Duodenal mucosa (tissue), 2 donors: Measurements from ENCODE around the gene ADGRG1.

Source experiments
- H3K27ac ChIP-seq: one replicate; pipeline ENCODE4 v1.7.0; 2013; ENCODE audit warnings: low read depth, low read length
- H3K27me3 ChIP-seq, 2 donors: one replicate each; pipeline ENCODE4 v1.7.0; 2013; ENCODE audit warnings: low read length in 2 of 2, control low read depth in 1 of 2; ENCODE audit not compliant: insufficient read depth in 2 of 2, control insufficient read depth in 1 of 2
- H3K36me3 ChIP-seq, 2 donors: one replicate each; pipeline ENCODE4 v1.7.0; 2013; ENCODE audit warnings: low read length in 2 of 2, control low read depth in 1 of 2; ENCODE audit not compliant: insufficient read depth in 2 of 2, control insufficient read depth in 1 of 2
- H3K4me1 ChIP-seq, 2 donors: one replicate each; pipeline ENCODE4 v1.7.0; 2013; ENCODE audit warnings: low read length in 2 of 2, control low read depth in 1 of 2; ENCODE audit not compliant: insufficient read depth in 2 of 2, control insufficient read depth in 1 of 2
- H3K4me3 ChIP-seq, 2 donors: one replicate each; pipeline ENCODE4 v1.7.0; 2013; ENCODE audit warnings: low read length in 2 of 2, low read depth in 1 of 2
- H3K9ac ChIP-seq, 2 donors: one replicate each; pipeline ENCODE4 v1.7.0; 2013; ENCODE audit warnings: low read length in 2 of 2, low read depth in 1 of 2
- H3K9me3 ChIP-seq, 2 donors: one replicate each; pipeline ENCODE4 v1.7.0; 2013; ENCODE audit warnings: low read length in 2 of 2, control low read depth in 1 of 2; ENCODE audit not compliant: control insufficient read depth in 1 of 2

Gene ADGRG1

DNA sequence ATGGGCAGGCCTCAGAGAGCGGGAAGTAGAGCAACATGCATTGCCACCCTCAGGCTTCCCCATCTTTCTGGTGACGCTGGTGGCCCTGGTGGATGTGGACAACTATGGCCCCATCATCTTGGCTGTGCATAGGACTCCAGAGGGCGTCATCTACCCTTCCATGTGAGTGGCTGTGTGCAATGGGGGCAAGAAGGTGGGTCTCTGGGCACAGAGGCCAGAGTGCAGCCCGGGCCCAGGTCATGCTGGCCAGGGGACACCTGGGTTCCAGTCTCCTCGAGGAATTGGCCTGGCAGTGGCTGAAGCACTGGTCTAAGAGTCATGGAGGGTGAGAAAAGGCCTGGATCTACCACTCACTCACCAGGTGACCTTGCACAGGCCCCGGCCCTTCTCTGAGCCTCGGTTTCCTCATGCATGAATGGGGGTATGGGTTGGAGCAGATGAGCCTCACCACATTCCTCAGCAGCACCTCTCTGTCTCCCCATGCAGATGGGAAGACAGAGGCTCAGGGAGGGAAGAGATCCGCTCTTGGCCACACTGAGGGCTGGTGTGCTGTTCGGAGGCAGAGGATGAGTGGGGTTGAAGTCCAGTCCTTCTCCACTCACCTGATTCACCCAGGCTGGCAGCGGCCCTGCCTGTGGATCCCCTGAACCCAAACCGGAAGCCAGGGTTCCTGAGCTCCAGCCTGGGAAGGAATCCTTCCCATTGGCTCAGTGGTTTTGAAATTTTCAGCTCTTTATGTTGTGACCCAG lies 32.5 kb downstream of the ADGRG1 start:
- H3K4me1 ChIP-seq, result no peaks in the 10 kb centered on the region
- H3K9me3 ChIP-seq, result no peaks in the 10 kb centered on the region
- peaks cover 12 to 69% of the 10 kb centered on the region in 2 donors for H3K36me3 ChIP-seq
- H3K9ac ChIP-seq, result no peak overlapping the region
- no peak overlapping the region for H3K27ac ChIP-seq
- H3K4me3 ChIP-seq, result no peak overlapping the region
- H3K27me3 ChIP-seq, result no peaks in the 10 kb centered on the region

DNA sequence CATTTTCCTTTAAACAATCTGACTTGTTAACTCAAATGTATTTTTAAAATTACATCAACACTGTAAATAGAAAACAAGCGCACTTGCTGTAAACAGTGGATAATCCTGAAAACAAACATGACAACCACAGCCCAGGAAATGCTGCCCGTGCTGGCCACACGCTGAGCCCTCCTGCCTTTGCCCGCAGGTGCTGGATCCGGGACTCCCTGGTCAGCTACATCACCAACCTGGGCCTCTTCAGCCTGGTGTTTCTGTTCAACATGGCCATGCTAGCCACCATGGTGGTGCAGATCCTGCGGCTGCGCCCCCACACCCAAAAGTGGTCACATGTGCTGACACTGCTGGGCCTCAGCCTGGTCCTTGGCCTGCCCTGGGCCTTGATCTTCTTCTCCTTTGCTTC lies 33.1 kb downstream of the ADGRG1 start:
- Histone ChIP-seq H3K9ac (no peak overlapping the region), H3K27me3 (no peaks in the 10 kb centered on the region), H3K4me3 (no peak overlapping the region), H3K4me1 (no peaks in the 10 kb centered on the region), H3K36me3 (peaks cover 12 to 63% of the 10 kb centered on the region in 2 donors), H3K9me3 (no peaks in the 10 kb centered on the region), H3K27ac (no peak overlapping the region)

- peaks cover 12 to 63% of the 10 kb centered on the region in 2 donors for H3K36me3 ChIP-seq
- H3K27ac ChIP-seq, result no peak overlapping the region
Measured at GRCh38 chr16:57661936-57662906, 33.8 kb downstream of the ADGRG1 start.

GRCh38 chr16:57663436-57663835 lies 35.0 kb downstream of the ADGRG1 start:
- H3K27me3 ChIP-seq, result no peaks in the 10 kb centered on the region
- no peak overlapping the region for H3K9ac ChIP-seq
- H3K9me3 ChIP-seq, result no peaks in the 10 kb centered on the region
- H3K4me1 ChIP-seq, result no peaks in the 10 kb centered on the region
- no peak overlapping the region for H3K4me3 ChIP-seq
- peaks cover 7 to 54% of the 10 kb centered on the region in 2 donors for H3K36me3 ChIP-seq
- no peak overlapping the region for H3K27ac ChIP-seq

More at GRCh38 chr16:57661936-57662906, 33.8 kb downstream of the ADGRG1 start:
- Histone ChIP-seq H3K9me3 (no peaks in the 10 kb centered on the region), H3K27me3 (no peaks in the 10 kb centered on the region), H3K4me1 (no peaks in the 10 kb centered on the region), H3K4me3 (no peak overlapping the region), H3K9ac (no peak overlapping the region)

DNA sequence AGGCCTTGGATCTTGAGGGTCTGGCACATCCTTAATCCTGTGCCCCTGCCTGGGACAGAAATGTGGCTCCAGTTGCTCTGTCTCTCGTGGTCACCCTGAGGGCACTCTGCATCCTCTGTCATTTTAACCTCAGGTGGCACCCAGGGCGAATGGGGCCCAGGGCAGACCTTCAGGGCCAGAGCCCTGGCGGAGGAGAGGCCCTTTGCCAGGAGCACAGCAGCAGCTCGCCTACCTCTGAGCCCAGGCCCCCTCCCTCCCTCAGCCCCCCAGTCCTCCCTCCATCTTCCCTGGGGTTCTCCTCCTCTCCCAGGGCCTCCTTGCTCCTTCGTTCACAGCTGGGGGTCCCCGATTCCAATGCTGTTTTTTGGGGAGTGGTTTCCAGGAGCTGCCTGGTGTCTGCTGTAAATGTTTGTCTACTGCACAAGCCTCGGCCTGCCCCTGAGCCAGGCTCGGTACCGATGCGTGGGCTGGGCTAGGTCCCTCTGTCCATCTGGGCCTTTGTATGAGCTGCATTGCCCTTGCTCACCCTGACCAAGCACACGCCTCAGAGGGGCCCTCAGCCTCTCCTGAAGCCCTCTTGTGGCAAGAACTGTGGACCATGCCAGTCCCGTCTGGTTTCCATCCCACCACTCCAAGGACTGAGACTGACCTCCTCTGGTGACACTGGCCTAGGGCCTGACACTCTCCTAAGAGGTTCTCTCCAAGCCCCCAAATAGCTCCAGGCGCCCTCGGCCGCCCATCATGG lies 35.7 kb downstream of the ADGRG1 start:
- H3K27me3 ChIP-seq, result no peaks in the 10 kb centered on the region
- no peak overlapping the region for H3K9ac ChIP-seq
- no peak overlapping the region for H3K4me3 ChIP-seq
- no peaks in the 10 kb centered on the region for H3K9me3 ChIP-seq
- H3K4me1 ChIP-seq, result no peaks in the 10 kb centered on the region
- H3K36me3 ChIP-seq, result peaks cover 4 to 48% of the 10 kb centered on the region in 2 donors
- H3K27ac ChIP-seq, result no peak overlapping the region

GRCh38 chr16:57664662-57665025 lies 36.2 kb downstream of the ADGRG1 start:
- Histone ChIP-seq H3K4me1 (no peaks in the 10 kb centered on the region), H3K36me3 (peaks cover 4 to 42% of the 10 kb centered on the region in 2 donors)

DNA sequence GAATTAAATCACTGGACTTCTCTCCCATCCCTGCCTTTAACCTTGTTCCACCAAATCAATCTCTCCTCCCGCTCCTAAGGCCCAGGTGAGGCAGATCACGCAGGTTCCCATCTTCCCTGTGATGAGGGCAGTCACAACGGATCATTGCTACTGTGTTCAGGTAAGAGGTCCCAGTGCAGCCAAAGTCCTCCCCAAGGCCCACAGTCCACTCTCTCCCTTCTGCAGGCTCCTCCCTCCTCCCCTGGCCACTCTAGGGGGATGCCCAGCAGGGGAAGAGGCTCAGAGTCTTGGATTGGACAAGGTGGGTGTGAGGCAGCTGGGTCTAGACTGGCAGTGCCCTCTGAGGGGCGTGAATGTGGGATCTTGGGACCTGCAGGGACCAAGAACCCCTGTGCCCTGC lies 37.1 kb downstream of the ADGRG1 start:
- Histone ChIP-seq H3K9ac (no peak overlapping the region), H3K27me3 (no peaks in the 10 kb centered on the region), H3K9me3 (no peaks in the 10 kb centered on the region), H3K36me3 (peaks cover 4 to 35% of the 10 kb centered on the region in 2 donors), H3K4me3 (no peak overlapping the region), H3K4me1 (no peaks in the 10 kb centered on the region), H3K27ac (no peak overlapping the region)

More at GRCh38 chr16:57664662-57665025, 36.2 kb downstream of the ADGRG1 start:
- H3K27ac ChIP-seq, result no peak overlapping the region
- no peaks in the 10 kb centered on the region for H3K27me3 ChIP-seq
- H3K9me3 ChIP-seq, result no peaks in the 10 kb centered on the region
- H3K9ac ChIP-seq, result no peak overlapping the region
- no peak overlapping the region for H3K4me3 ChIP-seq

- H3K9ac ChIP-seq, result no peak overlapping the region
- no peaks in the 10 kb centered on the region for H3K4me1 ChIP-seq
- H3K9me3 ChIP-seq, result no peaks in the 10 kb centered on the region
- no peak overlapping the region for H3K4me3 ChIP-seq
- H3K36me3 ChIP-seq, result peaks cover 4 to 27% of the 10 kb centered on the region in 2 donors
- H3K27me3 ChIP-seq, result no peaks in the 10 kb centered on the region
- H3K27ac ChIP-seq, result no peak overlapping the region
Measured at GRCh38 chr16:57666353-57667047, 38.1 kb downstream of the ADGRG1 start.

- Histone ChIP-seq H3K27ac (no peak overlapping the region), H3K4me3 (no peak overlapping the region), H3K4me1 (no peaks in the 10 kb centered on the region), H3K27me3 (no peaks in the 10 kb centered on the region), H3K9ac (no peak overlapping the region), H3K9me3 (no peaks in the 10 kb centered on the region), H3K36me3 (peaks cover under 1 to 21% of the 10 kb centered on the region in 2 donors)
Measured at GRCh38 chr16:57667048-57667525, 38.7 kb downstream of the ADGRG1 start.
